Measurements from ENCODE around the gene SPACA6.
A peak's percentile ranks its signal among the peaks of the same experiment; 100 is the strongest.

SPACA6 gene

DNA sequence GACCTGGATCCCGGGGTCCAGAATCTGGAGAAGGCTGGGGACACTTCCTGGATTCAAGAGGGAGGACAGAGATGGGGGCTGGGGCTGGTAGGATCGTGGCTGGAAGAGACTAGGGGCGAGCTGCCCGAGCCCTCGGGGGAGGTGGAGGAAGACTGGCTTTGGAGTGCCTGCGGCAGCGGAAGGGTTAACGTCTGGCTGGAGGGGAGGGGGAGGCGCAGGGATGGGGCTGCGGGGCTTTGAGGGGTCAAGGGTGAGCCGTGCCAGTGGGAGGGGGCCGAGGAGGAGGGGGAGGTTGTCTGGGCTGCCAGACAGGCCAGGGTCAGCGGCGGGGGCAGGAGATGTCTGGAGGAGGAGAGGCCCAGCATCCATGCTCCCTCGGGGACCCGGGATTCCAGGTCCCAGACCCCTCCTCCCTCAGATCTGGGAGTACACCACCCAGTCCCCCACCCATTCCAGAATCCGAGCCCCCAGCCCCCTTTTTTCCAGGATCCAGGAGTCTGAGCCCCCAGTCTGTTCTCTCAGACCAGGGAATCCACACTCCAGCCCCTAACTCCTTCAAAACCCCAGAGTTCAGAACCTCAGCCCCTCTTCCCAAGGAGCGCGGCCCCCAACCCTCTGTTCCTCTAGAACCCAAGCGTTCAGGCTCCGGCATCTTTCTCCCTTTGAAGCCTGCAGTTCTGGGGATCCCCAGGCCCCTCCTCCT lies 3.2 kb upstream of the SPACA6 start:
- DNase-seq: no peak

DNA sequence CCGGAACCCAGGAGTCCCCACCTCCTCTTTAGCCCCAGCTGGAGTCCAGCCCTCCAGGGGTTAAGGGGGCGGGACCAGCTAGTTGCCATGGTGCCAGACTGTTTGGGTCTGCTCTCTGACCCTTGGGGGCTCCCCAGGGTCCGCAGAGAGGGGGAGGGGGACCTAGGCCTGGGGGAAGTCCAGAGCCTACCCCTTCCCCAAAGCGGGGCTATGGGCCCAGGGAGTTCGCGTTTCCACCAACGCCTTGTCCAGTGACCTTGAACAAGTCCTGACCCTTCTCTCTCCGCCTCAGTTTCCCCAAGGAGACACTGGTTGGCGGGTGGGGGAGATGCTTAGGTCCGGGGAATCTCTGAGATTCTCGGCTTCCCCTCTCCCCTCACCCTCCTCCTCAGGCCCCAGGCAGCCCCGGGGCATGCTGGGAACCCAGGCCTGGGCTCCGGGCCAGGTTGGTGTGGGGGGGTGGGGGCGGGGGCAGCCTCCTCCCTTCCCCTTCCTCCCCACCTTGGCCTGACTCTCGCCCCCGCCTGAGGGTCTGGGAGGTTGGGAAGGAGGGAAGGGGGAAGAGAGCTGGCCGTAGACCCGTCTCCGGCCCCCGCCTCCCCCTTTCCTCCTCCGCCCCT lies 2.6 kb upstream of the SPACA6 start:
- DNase-seq: peak; percentile 72

DNA sequence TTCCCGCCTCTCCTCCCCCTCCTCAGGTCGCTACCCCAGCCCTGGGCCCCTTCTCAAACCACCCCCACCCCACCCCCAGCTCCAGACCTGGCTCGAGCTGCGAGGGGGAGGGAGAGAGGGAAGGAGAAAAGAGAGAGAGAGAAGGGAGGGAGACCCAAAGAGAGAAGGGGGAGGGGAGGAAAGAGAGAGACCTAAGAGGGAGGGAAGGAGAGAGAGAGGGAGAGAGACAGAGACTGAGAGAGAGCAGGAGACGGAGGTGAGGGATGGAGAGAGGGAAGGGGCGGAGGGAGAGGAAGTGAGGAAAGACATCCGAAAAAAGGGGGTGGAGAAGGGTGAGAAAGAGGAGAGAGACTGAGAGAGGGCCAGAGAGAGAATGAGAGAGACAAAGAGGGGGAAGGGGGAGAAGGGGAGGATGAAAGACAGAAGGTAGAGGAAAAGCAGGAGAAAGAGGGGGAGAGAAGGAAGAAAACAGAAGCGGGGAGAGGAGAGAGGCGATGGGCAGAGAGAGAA lies 2.0 kb upstream of the SPACA6 start:
- no peak for DNase-seq

DNA sequence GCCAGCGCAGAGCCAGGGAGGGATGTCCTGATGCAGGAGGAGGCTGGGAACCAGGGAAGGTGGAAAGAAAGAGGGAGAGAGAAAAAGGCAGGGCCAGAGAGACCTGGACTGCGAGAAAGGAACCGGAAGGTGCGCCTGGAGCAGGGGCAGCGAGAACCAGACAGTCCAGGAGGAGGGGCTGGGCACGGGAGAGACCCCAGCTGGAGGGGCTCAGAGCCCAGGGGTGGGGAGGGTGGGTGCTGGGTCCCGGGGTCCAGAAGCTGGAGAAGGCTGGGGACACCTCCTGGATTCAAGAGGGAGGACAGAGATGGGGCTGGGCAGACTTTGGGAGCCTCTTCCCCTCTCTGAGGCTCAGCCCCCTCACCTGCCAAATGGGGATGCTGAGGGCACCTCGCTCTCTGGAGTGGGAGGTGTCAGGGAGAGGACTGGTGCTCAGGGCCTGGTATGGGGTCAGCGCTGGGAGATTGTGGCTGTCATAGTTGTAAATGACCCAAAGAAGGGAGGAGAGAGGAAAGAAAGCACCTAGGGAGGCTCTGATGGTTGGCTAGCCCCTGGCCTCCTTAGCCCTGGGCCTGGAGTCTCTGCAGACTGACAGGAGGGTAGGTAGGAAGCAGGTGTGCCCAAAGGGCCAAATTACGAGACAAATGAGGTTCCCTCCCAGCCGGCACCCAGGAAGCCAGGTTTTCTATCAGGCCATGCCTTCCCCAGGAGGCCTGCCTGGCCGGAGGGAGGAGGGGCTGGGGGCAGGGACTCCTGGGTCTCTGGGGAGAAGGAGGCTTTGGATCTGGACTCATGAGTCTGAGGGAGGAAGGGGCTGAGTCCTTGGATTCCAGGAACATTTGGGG lies 1.3 kb upstream of the SPACA6 start:
- DNase-seq: no peak

DNA sequence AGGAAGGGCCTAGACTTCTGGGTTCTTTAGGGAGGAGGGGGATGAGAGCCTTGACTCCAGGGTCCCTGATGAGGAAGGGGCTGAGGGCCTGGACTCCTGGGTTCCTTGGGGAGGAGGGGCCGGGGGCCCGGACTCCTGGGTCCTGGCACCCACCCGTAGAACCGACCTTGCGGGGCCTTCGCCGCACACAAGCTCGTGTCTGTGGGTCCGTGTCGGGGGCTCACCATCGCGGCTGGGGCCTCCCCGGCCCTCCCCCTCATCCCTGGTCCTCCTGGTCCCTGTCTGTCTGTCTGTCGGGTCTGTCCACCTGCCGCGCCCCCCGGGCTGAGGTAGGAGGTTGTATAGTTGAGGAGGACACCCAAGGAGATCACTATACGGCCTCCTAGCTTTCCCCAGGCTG lies 662 bp upstream of the SPACA6 start:
- no peak for DNase-seq

DNA sequence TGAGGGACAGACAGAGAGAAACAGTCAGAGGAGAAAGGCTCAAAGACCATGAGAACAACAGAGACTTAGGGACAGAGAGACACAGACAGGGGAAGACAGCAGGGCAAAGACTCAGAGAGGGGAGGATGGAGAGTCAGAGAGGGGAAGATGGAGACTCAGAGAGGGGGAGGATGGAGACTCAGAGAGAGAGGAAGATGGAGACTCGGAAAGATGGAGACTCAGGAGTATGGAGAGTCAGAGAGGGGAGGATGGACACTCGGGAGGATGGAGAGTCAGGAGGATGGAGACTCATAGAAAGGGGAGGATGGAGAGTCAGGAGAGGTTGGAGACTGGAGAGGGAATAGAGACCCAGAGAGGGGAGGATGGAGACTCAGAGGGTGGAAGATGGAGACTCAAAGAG lies 689 bp downstream of the SPACA6 start:
- no peak for DNase-seq

DNA sequence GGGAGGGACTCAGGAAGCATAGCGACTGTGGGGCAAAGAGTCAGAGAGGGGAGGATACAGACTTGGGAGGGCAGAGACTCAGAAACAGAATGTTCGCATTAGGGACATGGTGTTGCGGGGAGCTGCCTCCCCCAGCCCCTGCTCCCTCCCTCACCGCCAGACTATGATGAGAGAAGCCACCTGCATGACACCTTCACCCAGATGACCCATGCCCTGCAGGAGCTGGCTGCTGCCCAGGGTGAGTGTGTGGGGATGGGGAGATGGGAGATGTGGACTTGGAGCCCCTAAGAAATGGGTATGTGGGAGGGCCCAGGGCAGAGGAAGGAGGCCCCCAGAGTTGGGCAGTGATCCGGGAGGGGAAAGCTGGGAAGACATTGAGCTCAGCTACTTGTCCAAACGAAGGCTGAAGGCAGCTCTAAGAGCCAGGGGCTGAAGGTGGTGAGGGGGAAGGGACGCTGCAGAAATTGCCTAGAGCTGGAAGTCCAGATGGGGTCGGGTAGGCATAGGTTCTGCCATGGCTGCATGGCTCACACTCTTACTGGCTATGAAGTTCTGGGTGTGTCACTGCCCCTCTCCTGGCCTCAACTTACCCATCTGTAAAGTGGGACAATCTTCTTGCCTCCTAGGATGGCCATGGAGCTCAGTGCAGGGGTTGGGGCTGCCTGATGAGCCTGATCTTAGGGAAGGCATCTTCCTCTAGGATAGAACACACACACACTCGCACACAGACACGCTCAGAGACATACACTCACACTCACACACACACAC lies 1.4 kb downstream of the SPACA6 start:
- DNase-seq: no peak

DNA sequence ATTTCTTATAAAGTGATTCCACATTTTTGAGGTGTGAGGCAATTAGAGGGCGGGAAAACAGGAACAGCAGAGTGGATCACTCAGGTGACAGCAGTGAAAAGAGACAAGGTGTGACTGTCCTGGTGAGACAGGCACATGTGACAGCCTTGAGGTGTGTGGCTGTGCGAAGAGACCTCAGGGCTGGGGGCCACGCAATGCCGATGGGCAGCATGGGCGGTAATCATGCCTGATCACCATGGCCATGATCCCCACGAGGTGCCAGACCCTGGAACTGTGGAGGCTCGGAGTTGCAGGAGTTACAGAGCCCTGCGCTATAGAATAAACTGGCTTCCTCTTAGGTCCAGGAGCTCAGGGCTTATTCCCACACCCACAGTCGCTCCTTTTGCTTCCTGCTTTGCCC lies 2.0 kb downstream of the SPACA6 start:
- DNase-seq: no peak

DNA sequence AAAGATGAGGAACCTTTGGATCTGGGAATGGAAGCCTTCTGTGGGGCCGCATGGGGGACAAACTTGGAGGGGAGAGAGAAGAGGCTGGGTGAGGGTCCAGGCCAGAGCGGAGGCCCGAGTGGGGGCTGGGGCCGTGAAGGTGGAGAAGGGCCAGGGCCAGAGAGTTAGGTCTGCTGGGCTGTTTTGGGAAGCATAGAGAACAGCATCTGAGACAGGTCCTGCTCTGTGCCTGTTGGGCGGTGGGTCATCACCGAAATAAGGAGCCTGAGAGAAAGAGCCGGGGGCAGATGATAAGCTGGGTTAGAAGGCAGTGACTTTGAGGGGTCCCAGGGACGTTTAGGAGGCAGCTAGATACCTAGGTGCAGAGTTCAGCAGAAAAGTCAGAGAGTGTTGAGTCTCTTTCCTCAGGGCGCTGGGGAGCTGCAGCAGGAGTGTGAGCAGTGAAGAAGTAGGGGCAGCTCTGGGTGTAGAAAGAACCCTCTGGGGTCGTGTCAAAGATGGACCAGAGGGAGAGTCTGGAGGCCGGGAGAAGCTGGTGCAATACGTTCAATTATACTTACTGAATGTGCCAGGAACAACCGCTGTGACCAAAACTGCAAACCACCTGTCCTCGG lies 2.7 kb downstream of the SPACA6 start:
- no peak for DNase-seq

DNA sequence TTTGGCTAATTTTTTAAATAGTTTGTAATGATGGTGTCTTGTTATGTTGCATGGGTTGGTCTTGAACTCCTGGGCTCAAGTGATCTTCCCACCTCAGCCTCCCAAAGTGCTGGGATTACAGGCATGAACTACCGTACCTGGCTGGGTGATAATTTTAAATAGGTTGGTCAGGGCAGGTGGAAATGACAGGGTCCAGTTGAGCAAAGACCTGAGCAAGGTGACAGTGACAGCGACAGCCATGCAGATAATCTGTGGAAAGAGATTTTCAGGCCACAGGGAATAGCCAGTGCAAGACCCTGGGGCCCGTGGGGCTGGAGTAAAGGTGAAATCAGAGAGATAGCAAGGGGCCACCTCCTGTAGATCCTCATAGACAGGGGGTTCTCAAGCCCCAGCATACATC lies 3.5 kb downstream of the SPACA6 start:
- no peak for DNase-seq

DNA sequence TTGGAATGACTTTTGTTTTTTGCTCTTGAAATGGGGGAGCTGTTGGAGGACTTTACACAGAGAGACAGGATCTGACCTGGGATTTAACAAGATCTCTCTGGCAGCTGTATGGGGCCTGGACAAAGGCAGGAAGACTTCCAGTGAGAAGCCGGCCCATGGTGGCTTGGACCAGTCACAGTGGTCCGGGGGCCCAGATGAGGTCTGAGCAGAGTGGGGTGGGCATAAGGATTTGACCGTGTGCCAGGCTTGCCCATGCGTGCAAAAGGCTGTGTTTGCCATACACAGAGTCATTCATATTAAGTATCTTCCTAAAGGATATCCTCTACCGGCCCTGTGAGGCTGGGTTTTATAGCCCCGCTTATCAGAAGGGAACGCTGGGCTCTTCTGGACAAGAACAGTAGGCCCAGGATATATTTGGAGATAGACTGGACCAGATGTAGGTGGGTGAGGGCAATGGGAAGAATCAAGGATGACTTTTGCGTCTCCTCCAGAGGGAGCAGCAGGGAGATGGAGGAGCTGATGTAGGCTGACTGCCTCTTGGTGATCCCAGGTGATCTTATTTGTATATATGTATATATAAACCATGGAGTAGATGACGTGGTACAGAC lies 4.1 kb downstream of the SPACA6 start:
- no peak for DNase-seq

DNA sequence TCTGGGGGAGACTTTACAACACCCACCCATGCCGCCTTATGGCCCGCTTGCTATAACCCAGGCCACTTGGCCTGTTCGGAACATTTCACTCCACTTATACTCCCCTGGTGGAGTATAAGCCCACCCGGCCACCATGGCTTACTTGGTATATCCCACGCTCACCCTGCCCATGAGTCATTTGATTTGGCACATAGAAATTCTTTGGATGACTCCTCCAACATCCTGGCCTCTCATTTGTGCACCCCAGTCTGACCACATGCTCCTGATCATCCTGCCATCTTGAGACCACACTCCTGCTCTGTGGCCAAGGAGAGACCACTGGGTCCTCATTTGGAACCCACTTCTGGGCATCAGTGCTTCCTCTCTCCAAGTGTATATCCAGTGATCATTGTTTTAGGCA lies 5.2 kb downstream of the SPACA6 start:
- DNase-seq: no peak

DNA sequence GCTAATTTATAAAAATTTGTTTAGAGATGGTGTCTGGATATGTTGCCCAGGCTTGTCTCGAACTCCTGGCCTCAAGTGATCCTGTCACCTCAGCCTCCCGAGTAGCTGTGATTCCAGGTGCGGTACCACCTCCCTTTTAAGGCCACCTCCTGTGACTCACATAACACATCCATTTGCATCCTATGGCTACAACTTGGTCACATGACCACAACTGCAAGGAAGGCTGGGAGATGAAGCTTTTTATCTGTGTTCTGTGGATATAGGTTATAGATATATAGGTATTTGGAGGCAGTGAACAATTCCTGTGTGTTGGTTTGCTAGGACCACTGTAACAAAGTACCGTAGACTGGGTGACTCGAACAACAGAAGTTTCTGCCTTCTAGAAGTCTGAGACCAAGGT lies 6.0 kb downstream of the SPACA6 start:
- DNase-seq: no peak

DNA sequence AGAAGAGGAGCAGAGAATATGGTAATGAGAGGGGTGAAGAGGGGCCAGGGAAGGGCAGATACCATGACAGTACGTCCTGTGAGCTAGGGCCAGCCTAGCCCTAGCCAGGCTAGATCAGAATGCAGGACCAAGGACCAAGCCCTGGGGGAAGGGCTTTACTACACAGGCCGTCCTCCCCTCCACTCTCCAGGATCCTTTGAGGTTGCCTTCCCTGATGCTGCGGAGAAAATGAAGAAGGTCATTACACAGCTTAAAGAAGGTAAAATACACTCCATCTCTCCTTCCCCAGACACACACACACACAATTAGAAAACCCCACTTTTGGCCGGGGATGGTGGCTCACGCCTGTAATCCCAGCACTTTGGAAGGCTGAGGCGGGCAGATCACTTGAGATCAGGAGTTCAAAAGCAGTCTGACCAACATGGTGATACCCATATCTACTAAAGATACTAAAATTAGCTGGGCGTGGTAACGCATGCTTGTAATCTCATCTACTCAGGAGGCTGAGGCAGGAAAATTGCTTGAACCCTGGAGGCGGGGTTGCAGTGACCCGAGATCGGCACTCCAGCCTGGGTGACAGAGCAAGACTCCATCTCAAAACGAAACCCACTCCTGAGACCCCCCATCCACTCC lies 8.5 kb downstream of the SPACA6 start:
- DNase-seq: no peak

DNA sequence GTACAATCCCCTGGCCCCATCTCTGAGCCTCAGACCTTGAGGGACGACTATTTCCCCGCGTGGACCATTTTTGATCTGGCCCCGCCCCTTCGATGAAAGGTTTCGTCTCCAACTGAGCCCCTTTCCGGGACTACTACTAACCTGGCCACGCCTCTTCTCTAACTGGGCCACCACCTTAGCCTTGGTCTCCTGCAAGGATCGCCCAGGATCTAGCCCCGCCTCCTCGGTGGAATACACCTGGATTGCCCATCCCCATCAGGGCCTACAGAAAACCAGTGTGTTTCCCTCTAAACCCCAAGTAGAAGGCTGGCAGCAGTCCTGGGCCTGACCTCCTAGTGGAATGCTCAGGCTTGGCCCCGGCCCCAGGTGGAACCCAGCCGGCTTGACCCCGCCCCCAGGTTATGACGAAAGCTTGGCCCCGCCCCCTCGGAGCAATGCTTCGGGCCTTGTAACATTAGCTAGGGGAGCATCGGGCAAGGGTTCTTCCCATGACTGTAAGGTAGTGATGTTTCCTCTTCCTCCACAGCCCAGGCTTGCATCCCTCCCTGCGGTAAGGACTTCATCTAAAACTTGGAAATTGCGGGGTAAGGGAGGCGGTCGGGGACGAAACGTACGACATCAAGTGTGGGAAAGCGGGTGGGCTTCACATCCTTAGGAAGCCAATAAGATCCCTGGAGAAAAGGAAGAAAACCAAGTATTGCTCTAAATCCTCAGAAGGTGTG lies 9.1 kb downstream of the SPACA6 start:
- DNase-seq: no peak

DNA sequence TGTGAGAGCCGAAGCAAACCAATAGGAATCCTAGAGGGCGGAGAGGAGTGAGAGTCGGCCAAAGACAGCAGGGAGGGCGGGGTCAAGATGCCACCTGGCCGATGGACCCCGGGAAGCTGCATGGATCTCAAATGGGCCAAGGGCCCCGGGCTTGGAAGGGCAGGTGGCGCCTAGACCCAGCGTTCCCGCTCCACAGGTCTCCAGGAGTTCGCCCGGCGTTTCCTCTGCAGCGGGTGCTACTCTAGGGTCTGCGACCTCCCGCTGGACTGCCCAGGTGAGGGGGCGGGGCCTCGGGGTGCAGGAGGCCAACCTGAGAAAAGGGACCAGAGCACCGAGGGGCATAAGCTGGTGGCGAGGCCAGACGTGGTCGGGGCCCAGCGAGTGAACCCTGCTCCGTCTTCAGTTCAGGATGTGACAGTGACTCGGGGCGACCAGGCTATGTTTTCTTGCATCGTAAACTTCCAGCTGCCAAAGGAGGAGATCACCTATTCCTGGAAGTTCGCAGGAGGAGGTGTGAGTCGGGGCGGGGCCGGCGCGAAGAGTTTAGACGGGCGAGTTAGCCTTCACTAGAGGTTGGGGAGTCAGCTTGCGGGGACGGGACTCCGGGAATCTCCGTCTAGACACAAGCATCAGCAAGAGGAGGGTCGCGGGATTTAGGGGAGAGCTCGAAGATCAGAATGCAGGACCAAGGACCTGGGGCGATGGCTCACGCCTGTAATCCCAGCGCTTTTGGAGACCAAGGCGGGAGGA lies 9.9 kb downstream of the SPACA6 start:
- no peak for DNase-seq

DNA sequence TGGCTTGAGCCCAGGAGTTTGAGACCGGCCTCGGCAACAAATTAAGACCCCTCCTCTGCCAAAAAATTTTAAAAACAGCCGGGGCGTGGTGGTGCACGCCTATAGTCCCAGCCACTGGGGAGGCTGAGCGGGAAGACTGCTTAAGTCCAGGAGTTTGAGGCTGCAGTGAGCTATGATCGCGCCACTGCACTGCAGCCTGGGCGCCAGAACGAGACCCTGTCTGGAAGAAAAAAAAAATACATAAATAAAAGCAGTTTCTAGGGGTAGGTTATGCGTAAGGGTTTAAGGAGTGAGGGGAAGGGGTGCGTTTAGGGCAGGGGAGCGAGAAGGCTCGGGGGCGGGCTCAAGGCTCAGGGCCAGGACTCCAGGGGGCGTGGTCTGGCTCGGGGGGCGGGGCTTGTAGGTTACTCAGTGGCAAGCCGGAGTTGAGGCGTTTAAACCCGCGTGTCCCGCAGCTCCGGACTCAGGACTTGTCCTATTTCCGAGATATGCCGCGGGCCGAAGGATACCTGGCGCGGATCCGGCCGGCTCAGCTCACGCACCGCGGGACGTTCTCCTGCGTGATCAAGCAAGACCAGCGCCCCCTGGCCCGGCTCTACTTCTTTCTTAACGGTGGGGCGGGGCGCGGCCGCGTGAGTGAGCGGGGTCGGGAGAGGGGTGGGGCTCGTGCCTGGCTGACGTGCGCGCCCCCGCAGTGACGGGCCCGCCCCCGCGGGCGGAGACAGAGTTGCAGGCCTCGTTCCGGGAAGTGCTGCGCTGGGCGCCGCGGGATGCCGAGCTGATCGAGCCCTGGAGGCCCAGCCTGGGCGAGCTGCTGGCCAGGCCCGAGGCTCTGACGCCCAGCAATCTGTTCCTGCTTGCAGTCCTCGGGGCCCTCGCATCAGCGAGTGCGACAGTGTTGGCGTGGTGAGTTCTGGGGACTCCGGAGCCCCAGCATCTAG lies 10.7 kb downstream of the SPACA6 start:
- DNase-seq: peak; percentile 95

DNA sequence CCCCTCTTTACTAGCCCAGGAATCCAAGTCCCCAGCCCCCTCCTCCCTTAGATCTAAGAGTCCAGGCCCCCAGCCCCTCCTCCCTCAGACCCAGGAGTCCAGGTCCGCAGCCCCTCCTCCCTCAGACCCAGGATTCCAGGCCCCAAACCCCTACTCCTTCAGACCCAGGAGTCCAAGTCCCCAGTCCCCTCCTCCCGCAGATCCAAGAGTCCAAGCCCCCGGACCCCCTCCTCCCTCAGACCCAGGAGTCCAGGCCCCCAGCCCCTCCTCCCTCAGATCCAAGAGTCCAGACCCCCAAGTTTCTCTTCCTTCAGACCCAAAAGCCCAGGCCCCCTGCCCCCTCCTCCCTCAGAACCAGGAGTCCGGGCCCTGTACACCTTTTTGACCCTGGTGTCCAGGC lies 11.5 kb downstream of the SPACA6 start:
- no peak for DNase-seq

DNA sequence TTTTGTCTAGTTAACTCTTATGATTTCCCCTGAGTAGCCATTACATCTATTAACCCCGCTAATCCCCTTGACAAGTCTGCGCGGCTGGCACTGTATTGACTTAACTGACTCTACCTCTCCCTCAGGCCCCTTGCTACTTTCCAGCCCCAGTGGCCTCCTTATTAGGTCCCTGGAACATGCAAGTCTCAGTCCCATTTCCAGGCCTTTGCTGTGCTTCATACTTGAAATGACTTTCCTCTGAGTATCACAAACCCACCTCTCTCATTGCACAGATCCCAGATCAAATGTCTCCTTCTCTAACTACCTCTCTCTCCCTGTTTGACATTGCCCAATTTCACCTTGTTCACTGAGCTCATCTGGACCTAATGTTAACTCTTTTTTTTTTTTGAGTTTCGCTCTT lies 13.2 kb downstream of the SPACA6 start:
- DNase-seq: no peak
